Mucosa of descending colon (tissue), 3 donors: ENCODE measurements around the gene CASP2. TPM values are rescaled to one million over a fixed set of nuclear protein-coding genes. Genes with fewer than 3 reads are reported as not detected.

ENCODE experiments used
- ATAC-seq: fragments of 200-7000 bp; cut with Tn5 transposase; one replicate; pipeline ENCODE4 v1.9.1; 2020; ENCODE audit warnings: mild to moderate bottlenecking, moderate library complexity
- DNase-seq, 3 donors: peaks; one replicate each; pipeline ENCODE4 v3.0.0-alpha.2; 2020
- H3K36me3 ChIP-seq: fragments of 200-600 bp; one replicate; pipeline ENCODE4 v1.8.0; 2021; ENCODE audit warnings: low read depth, mild to moderate bottlenecking
- H3K4me1 ChIP-seq: fragments of 200-600 bp; one replicate; pipeline ENCODE4 v1.8.0; 2021; ENCODE audit warnings: low read depth, mild to moderate bottlenecking
- H3K4me3 ChIP-seq: fragments of 200-600 bp; one replicate; pipeline ENCODE4 v1.8.0; 2021; ENCODE audit warnings: mild to moderate bottlenecking
- H3K9me3 ChIP-seq: fragments of 200-600 bp; one replicate; pipeline ENCODE4 v1.8.0; 2021; ENCODE audit warnings: mild to moderate bottlenecking
- CTCF ChIP-seq: fragments of 200-600 bp; IDR thresholded peaks from one replicate; pipeline ENCODE4 v1.8.0; 2022; ENCODE audit warnings: antibody characterized with exemption, mild to moderate bottlenecking
- intact Hi-C, 2 donors: fragments of 100-400 bp; cut with DNase I in 1 of 2; cut with micrococcal nuclease in 1 of 2; formaldehyde crosslinking; loops; one replicate each; pipeline versions ENCODE4 v1.11.0 to v1.11.1; 2022; cut with DNase I, micrococcal nuclease
- total RNA-seq, 3 donors: library from RNA; stranded (reverse); fragmentation: NEBNext Ultra II Directional in 2 of 3; extraction: Animal tissue kit (Norgen Biotek cat#: 25700) in 2 of 3; gene quantifications; one replicate each; pipeline versions ENCODE4 v1.2.1 to v1.2.4, GENCODE V29; 2021 to 2023
- donor health status: DM: no; HTN: no; CAD: no; lungs with moderate emphysema.
- donor health status: DM: no; HTN: no; CAD: no.
- donor health status: DM: no; HTN: yes; CAD: no.

CASP2 gene
- total RNA-seq, 3 donors from 2014 or later: 26.1 to 39.5 (median 33.4) TPM

GRCh38 chr7:143243614-143244013 lies 44.5 kb upstream of the CASP2 start:
- DNase-seq (no peak), ATAC-seq (peak; percentile 11)
- Histone ChIP-seq H3K9me3 (no peaks in the 10 kb centered on the region), H3K4me1 (peaks cover 21% of the 10 kb centered on the region), H3K4me3 (no peak overlapping the region), H3K36me3 (peaks cover 3% of the 10 kb centered on the region)
- intact Hi-C loops: loop anchor here (5.0 to 10.0 kb wide), 3 partner anchors 51 to 174 kb away; no protein-coding TSS in a partner anchor
- TF ChIP-seq CTCF: no peak

GRCh38 chr7:143244321-143244720 lies 43.8 kb upstream of the CASP2 start:
- peaks cover 21% of the 10 kb centered on the region for H3K4me1 ChIP-seq
- TF ChIP-seq CTCF: no peak
- ATAC-seq (peak; percentile 57), DNase-seq (peak in 1 of 3 donors; percentile 27)
- H3K36me3 ChIP-seq: peaks cover 3% of the 10 kb centered on the region
- intact Hi-C loops: loop anchor here (5.0 to 10.0 kb wide), 3 partner anchors 50 to 173 kb away; no protein-coding TSS in a partner anchor
- no peaks in the 10 kb centered on the region for H3K9me3 ChIP-seq
- H3K4me3 ChIP-seq: no peak overlapping the region

- peak in 1 of 3 donors; percentile 24 for DNase-seq
- peaks cover 3% of the 10 kb centered on the region for H3K36me3 ChIP-seq
- no peak for TF ChIP-seq CTCF
- peak; percentile 77 for ATAC-seq
- H3K4me1 ChIP-seq: peaks cover 21% of the 10 kb centered on the region
- intact Hi-C loops: loop anchor here (10.0 kb wide), 2 partner anchors 50 to 130 kb away; no protein-coding TSS in a partner anchor
- H3K4me3 ChIP-seq: no peak overlapping the region
- no peaks in the 10 kb centered on the region for H3K9me3 ChIP-seq
These were observed 43.0 kb upstream of the CASP2 start for GRCh38 chr7:143245123-143245522.

GRCh38 chr7:143247372-143247771 lies 40.8 kb upstream of the CASP2 start:
- H3K9me3 ChIP-seq: no peaks in the 10 kb centered on the region
- intact Hi-C loops: loop anchor here (10.0 kb wide), 2 partner anchors 47 to 127 kb away; no protein-coding TSS in a partner anchor
- peaks cover 3% of the 10 kb centered on the region for H3K36me3 ChIP-seq
- H3K4me1 ChIP-seq: peaks cover 21% of the 10 kb centered on the region
- no peak for ATAC-seq
- DNase-seq: no peak
- H3K4me3 ChIP-seq: no peak overlapping the region
- TF ChIP-seq CTCF: no peak

- DNase-seq: peak in 1 of 3 donors; percentile 48
- intact Hi-C loops: loop anchor here (10.0 kb wide), 2 partner anchors 46 to 126 kb away; no protein-coding TSS in a partner anchor
- Histone ChIP-seq H3K36me3 (peaks cover 3% of the 10 kb centered on the region), H3K4me1 (peaks cover 15% of the 10 kb centered on the region), H3K4me3 (no peak overlapping the region), H3K9me3 (peaks cover under 1% of the 10 kb centered on the region)
- ATAC-seq: peak; percentile 63
- no peak for TF ChIP-seq CTCF
These were observed 39.3 kb upstream of the CASP2 start for GRCh38 chr7:143248761-143249354.
